ENCODE data around the gene CAPN14.

CAPN14 gene, protein sequence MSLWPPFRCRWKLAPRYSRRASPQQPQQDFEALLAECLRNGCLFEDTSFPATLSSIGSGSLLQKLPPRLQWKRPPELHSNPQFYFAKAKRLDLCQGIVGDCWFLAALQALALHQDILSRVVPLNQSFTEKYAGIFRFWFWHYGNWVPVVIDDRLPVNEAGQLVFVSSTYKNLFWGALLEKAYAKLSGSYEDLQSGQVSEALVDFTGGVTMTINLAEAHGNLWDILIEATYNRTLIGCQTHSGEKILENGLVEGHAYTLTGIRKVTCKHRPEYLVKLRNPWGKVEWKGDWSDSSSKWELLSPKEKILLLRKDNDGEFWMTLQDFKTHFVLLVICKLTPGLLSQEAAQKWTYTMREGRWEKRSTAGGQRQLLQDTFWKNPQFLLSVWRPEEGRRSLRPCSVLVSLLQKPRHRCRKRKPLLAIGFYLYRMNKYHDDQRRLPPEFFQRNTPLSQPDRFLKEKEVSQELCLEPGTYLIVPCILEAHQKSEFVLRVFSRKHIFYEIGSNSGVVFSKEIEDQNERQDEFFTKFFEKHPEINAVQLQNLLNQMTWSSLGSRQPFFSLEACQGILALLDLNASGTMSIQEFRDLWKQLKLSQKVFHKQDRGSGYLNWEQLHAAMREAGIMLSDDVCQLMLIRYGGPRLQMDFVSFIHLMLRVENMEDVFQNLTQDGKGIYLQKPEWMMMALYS

GRCh38 chr2:31217465-31218200 is at the start of gene CAPN14:
Gene CAPN14 (minus strand): TSS chr2:31217515. CDS start chr2:31205447, 12,068 bp downstream.
- DNase-seq = no peak

GRCh38 chr2:31266804-31267203 is 49.5 kb upstream of the CAPN14 start:
- DNase-seq = no peak

DNA sequence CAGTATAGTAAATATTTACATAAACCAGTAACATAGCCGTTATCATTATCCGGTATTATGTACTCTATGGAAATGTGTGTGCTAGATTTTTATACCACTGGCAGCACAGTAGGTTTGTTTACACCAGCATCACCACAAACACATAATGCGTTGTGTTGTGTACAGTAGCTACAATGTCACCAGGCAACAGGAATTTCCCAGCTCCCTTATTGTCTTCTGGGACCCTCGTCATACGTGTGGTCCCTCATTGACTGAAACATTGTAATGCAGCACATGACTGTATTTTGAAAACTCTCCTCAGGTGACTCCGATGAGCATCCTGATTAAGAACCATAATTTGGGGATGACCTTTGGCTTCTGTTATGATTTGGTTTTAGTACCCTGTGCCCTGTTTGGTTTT is 47.9 kb upstream of the CAPN14 start:
- DNase-seq = no peak

GRCh38 chr2:31263636-31264190 is 46.4 kb upstream of the CAPN14 start:
- DNase-seq = no peak

DNA sequence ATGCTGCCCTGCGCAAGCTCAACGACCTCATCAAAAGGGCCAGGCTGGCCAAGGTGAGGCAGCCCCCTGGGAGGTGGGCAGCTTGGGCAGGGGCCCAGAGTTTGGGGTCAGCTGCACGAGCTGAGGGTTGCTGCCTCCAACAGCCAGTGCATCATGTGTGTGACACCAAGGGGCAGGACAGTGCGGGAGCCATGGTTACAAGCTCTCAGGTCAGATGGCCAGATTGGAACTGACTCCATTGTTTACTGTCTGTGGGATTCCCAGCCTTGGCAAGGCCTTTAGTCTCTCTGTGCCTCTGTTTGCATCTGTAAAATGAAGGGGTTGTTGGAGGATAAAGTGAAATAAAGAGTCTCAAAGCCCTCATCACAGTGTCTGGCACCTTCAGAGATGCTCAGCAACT is 43.6 kb upstream of the CAPN14 start:
- no peak for DNase-seq

DNA sequence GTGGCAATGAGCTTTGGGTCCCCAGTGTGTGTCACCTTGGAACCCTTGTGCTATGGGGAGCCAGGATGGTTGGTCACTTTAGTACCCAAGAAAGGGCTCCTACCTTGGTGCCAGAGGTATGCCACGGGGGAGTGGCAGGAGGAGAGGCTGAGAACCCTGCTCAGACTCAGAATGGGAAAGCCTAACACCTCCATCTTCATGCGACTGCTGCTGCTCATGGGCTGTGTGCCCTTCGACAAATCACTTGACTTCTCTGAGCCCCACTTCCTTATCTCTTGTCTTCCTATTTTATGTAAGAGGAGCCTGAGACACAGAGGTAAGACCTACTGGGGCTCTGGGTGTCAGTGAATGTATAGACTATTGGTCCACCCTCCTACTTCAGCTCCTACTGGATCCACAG is 41.8 kb upstream of the CAPN14 start:
- DNase-seq = no peak

DNA sequence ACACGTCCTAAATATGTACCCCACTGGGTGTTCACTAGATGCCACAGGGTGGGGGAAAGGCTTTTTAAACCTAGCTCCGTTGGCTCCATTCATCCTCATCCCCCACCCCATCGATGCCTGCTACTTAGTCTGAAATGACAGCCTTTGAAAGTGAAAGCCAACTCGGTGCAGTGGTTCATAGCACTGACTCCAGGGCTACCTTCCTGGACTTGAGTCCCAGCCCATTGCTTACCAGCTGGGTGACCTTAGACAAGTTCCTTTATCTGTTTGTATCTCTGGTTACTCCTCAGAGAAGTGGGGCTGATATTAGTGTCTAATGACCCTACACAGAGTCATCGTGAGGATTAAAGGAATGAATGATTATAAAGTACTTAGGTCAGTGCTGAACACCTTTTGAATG is 41.0 kb upstream of the CAPN14 start:
- no peak for DNase-seq

DNA sequence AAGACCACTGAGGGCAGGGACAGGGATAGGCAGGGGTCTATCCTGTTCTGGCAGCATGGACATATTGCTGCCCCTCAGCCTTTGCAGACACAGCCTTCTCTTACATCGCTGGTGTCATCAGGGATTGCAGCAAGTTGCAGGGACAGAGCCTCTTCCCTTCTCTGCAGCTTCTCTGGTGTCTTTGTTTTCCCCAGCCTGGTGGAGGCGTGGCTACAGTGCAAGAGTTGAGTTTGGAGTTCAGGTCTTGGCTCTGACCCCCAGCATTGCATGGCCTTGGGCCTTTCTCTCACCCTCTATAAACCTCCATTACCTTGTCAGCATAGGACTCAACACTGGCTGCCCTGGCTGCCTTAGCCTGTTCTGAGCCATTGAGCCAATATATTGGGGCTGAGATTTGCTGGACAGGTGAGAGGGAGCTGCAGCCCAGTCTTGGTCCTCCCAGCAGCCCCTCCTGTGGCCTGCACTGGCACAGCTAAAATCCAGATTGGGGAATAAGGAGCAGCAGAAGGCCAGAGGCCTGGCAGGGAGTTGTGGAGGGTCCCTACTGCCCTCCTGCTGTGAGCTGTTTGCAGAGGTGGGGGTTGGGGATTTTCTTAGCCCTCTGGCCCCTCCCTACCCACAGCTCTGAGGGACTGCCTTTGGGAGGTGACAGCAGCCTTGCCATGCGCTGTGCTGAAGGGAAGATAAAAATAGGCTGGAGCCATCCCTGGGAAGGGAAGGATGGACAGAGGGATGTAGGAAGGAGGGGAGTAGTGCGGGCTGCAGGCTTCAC is 39.5 kb upstream of the CAPN14 start:
- no peak for DNase-seq

DNA sequence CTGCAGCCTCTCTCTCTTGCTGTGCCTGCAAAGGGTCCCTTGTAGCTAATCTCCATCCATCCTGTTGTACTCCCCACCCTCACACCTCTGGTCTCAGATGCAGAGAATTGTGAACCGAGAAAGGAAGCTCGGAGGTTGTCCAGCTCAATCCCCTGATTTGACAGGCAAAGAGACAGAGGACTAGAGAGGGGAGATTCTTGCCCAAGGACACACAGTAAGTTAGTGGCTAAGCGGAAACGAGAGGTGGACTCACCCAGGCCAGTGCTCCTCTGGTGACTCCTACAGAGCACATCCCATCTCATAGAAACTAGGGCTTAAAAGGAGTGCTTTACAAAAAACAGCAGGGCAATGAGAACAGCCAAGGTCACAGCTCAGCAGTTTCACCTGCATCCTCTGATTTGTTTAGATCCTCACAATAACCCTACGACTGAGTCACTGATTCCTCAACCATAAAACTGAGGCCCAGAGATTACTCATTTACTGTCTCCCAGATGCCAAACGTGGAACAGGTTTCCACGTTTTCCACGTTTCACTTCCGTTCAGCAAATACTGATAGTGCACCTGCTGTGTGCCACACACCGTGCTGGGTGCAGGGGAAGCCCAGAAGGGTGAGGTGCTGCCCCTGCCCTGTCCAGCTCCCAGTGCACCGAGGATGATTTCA is 38.7 kb upstream of the CAPN14 start:
- DNase-seq = no peak

- DNase-seq = no peak
Observed at GRCh38 chr2:31254237-31255203, 37.2 kb upstream of the CAPN14 start.

DNA sequence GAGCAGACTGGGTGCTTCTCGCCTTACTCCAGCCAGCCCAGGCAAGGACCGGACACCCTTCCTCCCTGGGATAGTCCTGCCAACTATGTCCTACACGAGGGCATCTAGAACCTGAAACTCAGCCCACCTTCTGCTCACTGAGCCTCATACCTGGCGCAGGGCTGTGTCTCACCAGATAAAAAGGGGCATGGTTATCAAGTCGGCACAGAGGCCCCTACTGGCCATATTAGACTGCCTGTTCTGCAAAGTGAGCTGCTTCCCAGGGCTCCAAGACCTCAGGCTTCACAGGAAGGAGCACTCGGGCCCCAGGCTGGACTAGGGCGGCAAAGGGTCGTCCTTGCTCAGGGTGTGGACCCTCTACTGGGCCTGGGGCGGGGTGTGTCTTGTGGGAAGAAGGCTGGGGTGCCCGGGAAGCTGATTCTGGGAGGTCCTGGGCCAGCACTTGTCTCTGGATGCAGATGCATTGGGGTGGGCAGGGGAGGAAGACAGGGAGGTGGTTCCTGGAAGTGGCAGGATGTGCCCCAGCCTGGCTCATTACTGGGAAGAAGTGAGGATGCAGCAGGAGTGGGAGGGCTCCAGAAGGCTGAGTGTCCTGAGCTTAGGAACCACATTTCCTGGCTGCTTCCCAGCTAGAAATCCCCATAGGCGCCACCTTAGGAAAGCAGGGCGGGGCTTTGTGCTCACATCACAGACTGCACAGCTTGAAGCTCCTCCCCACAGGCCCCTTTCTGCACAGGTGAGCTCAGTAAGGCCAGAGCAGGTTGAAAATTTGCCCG is 36.2 kb upstream of the CAPN14 start:
- DNase-seq = no peak

GRCh38 chr2:31251851-31252250 is 34.5 kb upstream of the CAPN14 start:
- no peak for DNase-seq

- no peak for DNase-seq
Observed at GRCh38 chr2:31251018-31251417, 33.7 kb upstream of the CAPN14 start.

DNA sequence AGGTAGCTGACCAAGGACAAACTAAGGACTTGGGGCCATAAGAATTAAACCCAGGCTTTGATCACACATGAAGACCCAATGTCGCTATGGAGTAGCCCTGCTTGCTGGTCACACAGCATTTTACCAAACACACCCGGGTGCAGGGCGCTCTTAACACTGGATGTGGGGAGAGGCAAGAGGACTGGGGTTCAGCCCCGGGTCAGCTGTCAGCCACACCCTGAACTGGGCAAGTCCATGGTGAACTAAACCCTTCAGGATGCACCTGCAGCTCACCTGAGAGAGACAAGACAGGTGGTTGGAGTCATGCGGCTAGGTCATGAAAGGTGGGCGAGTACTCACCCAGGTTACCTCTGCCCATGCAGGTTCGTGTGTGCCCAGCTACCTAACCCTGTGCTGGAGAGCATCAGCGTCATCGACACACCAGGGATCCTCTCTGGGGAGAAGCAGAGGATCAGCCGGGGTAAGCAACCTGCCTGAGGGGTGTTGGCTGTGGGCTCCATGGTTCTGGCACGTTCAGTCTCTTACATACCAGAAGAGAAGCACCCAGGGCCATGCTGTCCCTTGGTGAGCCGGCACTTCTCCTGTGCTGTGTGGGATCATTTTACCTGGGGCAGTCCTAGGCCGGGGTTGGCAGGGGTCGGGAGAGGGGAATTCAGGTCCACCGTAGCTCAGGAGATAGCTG is 31.8 kb upstream of the CAPN14 start:
- DNase-seq = no peak

GRCh38 chr2:31248139-31248538 is 30.8 kb upstream of the CAPN14 start:
- DNase-seq = no peak

DNA sequence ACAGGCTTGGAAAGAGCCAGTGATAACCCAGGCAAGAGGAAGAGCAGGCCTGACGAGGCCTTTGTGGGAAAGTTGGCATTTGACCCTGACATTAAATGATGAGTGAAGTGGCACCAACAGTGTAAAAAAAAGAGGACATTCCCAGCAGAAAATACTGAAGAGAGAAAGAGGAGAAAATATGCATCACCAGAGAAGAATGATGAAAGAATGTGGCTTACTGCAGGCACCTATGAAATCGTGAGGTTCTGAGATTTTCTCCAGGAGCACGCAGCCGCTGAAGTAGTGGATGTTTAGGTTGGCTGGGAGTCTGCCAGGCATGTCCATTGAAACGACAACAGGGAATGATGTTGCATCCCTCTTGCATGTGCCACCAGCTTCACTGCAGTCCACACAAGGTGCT is 30.4 kb upstream of the CAPN14 start:
- no peak for DNase-seq

GRCh38 chr2:31246184-31246852 is 29.0 kb upstream of the CAPN14 start:
- DNase-seq = no peak

DNA sequence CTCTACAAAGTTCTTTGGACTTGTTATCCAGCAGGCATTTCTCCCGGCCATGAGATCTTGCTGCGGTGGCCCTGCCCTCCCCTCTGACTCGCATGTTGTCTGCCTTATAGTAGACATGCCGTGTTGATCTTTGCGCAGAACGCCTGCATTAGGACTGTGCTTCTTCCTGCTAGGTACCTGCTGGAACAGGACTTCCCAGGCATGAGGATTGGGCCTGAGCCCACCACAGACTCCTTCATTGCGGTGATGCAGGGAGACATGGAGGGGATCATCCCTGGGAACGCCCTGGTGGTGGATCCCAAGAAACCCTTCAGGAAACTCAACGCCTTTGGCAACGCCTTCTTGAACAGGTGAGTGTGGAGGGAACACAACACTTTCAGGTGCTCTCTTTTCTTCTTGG is 26.8 kb upstream of the CAPN14 start:
- DNase-seq = no peak

- DNase-seq = no peak
Observed at GRCh38 chr2:31243053-31243452, 25.7 kb upstream of the CAPN14 start.
